NB4 (cell line): ENCODE results near the gene LRTM2.

Experiments used
- MYC ChIP-seq: IDR thresholded peaks from 2 replicates; pipeline ENCODE4 v1.6.1; 2011; ENCODE audit warnings: low read depth, low read length
- POLR2A ChIP-seq: IDR thresholded peaks from 2 replicates; pipeline ENCODE4 v1.6.1; 2011; ENCODE audit warnings: mild to moderate bottlenecking; ENCODE audit not compliant: insufficient read length; ENCODE audit errors: extremely low read depth
- TF ChIP-seq, protein P1 (sequence below): IDR thresholded peaks from one replicate; pipeline ENCODE4 v1.5.1; 2012; ENCODE audit warnings: low read depth, low read length
- TF ChIP-seq, protein P2 (sequence below): IDR thresholded peaks from 2 replicates; pipeline ENCODE4 v1.6.1; 2011; ENCODE audit warnings: low read depth, low read length

DNA sequence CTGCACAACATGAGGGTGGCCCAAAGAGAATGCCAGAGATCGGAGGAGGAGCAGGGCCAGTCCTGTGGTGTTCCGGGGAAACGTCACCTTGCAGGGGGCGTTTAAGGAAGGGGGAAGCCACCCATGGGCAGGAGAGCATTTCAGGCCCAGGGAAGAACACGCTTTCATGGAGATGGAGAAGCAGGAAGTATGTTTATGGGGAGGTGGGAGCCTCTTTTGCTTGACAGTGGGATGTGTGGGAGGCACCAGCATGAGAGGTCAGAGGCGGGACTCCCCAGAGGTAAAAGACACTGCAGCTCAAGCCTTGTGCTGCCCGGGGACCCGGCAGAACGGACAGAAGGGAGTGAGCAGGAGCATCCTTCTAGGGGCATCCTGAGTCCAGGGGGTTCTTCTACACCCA is 1.3 kb upstream of the LRTM2 start:
- TF ChIP-seq, protein P1, sequence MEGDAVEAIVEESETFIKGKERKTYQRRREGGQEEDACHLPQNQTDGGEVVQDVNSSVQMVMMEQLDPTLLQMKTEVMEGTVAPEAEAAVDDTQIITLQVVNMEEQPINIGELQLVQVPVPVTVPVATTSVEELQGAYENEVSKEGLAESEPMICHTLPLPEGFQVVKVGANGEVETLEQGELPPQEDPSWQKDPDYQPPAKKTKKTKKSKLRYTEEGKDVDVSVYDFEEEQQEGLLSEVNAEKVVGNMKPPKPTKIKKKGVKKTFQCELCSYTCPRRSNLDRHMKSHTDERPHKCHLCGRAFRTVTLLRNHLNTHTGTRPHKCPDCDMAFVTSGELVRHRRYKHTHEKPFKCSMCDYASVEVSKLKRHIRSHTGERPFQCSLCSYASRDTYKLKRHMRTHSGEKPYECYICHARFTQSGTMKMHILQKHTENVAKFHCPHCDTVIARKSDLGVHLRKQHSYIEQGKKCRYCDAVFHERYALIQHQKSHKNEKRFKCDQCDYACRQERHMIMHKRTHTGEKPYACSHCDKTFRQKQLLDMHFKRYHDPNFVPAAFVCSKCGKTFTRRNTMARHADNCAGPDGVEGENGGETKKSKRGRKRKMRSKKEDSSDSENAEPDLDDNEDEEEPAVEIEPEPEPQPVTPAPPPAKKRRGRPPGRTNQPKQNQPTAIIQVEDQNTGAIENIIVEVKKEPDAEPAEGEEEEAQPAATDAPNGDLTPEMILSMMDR, result no peak
- TF ChIP-seq POLR2A, result no peak
- TF ChIP-seq, protein P2, sequence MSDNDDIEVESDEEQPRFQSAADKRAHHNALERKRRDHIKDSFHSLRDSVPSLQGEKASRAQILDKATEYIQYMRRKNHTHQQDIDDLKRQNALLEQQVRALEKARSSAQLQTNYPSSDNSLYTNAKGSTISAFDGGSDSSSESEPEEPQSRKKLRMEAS, result no peak
- no peak for TF ChIP-seq MYC
